Tibial artery (tissue), 4 donors: Measurements from ENCODE around the gene KIAA0319L.
A peak's percentile ranks its signal among the peaks of the same experiment; 100 is the strongest.

Experiments
- DNase-seq, 2 donors: peaks; one replicate each; pipeline ENCODE4 v3.0.0-alpha.2; 2019
- H3K27ac ChIP-seq, 2 donors: fragments of 200-600 bp; sonication (generic) in 1 of 2; 1 replicate in 1 of 2; 2 replicates in 1 of 2; pipeline ENCODE4 v1.5.1; 2018 to 2019; ENCODE audit warnings: mild to moderate bottlenecking in 1 of 2
- H3K27me3 ChIP-seq, 2 donors: fragments of 200-600 bp; sonication (generic) in 1 of 2; one replicate each; pipeline versions ENCODE4 v1.5.1 to v1.6.0; 2016 to 2019
- H3K36me3 ChIP-seq, 3 donors: fragments of 200-600 bp; sonication (generic) in 2 of 3; one replicate each; pipeline ENCODE4 v1.5.1; 2016 to 2019; ENCODE audit warnings: mild to moderate bottlenecking in 2 of 3
- H3K4me1 ChIP-seq, 4 donors: fragments of 200-600 bp; sonication (generic) in 2 of 4; 1 replicate in 3 of 4; 2 replicates in 1 of 4; pipeline ENCODE4 v1.5.1; 2016 to 2019
- H3K4me3 ChIP-seq, 2 donors: fragments of 200-600 bp; sonication (generic) in 1 of 2; 1 replicate in 1 of 2; 2 replicates in 1 of 2; pipeline ENCODE4 v1.5.1; 2018 to 2019; ENCODE audit warnings: mild to moderate bottlenecking in 2 of 2
- H3K9me3 ChIP-seq, 3 donors: fragments of 200-600 bp; sonication (generic) in 1 of 3; one replicate each; pipeline ENCODE4 v1.5.1; 2016 to 2019
- intact Hi-C: fragments of 100-400 bp; cut with DNase I; formaldehyde crosslinking; loops from one replicate; pipeline ENCODE4 v1.15.0; 2023; ENCODE audit warnings: low total_unique reads
- TF ChIP-seq, protein P1 (sequence below), 2 experiments: fragments of 200-600 bp in 1 of 2; fragments of 450-650 bp in 1 of 2; IDR thresholded peaks; one replicate each; pipeline ENCODE4 v1.5.1; 2017 to 2019; ENCODE audit warnings: antibody characterized with exemption in 2 of 2, mild to moderate bottlenecking in 1 of 2, moderate library complexity in 1 of 2

The KIAA0319L gene

DNA sequence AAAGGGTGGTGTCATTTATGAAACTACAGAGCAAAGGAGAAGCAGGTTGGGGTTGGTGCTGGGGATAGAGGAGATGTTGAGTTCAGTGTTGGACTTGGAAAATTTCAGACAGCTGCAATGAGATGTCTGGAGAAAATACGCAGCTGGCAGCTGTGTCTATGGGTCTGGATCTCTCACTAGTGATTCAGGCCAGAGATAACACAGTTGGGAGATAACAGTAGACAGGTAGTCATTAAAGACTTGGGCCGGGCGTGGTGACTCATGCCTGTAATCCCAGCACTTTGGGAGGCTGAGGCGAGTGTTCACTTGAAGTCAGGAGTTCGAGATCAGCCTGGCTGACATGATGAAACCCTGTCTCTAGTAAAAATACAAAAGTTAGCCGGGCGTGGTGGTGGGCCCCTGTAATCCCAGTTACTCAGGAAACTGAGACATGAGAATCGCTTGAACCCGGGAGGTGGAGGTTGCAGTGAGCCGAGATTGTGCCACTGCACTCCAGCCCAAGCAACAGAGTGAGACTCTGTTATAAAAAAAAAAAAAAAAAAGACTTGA lies 13.5 kb upstream of the KIAA0319L start:
- intact Hi-C loops = no loop called here
- Histone ChIP-seq H3K36me3 (peaks cover 0 to 15% (median 13%) of the 10 kb centered on the region in 3 donors), H3K9me3 (no peaks in the 10 kb centered on the region), H3K4me3 (no peak overlapping the region), H3K27ac (no peak overlapping the region), H3K4me1 (peaks cover 0 to 16% (median 14%) of the 10 kb centered on the region in 4 donors), H3K27me3 (peaks cover 0 to 57% of the 10 kb centered on the region in 2 donors)
- TF ChIP-seq, protein P1, sequence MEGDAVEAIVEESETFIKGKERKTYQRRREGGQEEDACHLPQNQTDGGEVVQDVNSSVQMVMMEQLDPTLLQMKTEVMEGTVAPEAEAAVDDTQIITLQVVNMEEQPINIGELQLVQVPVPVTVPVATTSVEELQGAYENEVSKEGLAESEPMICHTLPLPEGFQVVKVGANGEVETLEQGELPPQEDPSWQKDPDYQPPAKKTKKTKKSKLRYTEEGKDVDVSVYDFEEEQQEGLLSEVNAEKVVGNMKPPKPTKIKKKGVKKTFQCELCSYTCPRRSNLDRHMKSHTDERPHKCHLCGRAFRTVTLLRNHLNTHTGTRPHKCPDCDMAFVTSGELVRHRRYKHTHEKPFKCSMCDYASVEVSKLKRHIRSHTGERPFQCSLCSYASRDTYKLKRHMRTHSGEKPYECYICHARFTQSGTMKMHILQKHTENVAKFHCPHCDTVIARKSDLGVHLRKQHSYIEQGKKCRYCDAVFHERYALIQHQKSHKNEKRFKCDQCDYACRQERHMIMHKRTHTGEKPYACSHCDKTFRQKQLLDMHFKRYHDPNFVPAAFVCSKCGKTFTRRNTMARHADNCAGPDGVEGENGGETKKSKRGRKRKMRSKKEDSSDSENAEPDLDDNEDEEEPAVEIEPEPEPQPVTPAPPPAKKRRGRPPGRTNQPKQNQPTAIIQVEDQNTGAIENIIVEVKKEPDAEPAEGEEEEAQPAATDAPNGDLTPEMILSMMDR (IDR thresholded peaks at IDR 0.05) = no peak
- DNase-seq = no peak

DNA sequence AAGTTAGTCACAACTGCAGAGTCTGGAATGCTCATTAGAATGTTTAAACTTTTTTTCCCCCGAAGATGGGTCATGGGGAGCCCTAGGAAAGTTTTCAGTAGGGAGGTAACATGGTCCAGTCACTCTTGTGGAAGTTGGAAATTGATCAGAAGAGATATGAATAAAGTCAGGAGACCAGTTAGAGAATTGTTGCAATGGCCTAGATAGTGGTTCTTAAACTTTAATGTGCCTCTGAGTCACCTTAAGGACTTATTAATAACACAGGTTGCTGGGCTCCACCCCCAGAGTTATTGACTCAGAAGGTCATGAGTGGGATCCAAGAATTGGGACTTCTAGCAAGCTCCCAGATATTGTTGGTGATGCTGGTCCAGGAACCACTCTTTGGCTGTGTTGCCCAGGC lies 12.7 kb upstream of the KIAA0319L start:
- DNase-seq = no peak
- intact Hi-C loops = loop anchor here (5.0 kb wide), 2 partner anchors 157 to 202 kb away; no protein-coding TSS in a partner anchor
- H3K4me3 ChIP-seq = no peak overlapping the region
- peaks cover 0 to 49% of the 10 kb centered on the region in 2 donors for H3K27me3 ChIP-seq
- no peaks in the 10 kb centered on the region for H3K9me3 ChIP-seq
- TF ChIP-seq, protein P1 (IDR thresholded peaks at IDR 0.05) = no peak
- peaks cover 0 to 22% (median 16%) of the 10 kb centered on the region in 3 donors for H3K36me3 ChIP-seq
- peaks cover 0 to 16% (median 14%) of the 10 kb centered on the region in 4 donors for H3K4me1 ChIP-seq
- no peak overlapping the region for H3K27ac ChIP-seq

DNA sequence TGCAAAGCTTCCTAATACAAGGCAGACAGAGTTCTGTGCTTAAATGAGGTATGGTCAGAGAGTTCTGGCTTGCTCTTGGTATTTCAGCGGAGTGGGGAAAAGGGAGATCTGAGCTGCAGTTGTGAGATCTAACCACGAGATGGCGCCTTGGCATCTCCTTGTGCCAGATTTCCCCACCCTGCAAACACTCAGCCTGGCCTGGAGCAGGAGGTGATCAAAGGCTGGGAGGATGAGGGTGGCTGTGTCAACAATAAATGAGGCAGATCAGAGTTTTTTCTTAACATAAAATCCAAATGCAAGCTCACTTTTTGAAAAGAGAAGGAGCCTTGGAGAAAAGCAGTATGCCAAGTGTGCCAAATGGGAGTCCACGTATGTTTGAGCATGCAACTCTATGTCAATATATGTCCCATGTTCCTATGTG lies 11.8 kb upstream of the KIAA0319L start:
- Histone ChIP-seq H3K4me1 (peaks cover 0 to 18% (median 14%) of the 10 kb centered on the region in 4 donors), H3K4me3 (no peak overlapping the region), H3K27me3 (peaks cover 0 to 40% of the 10 kb centered on the region in 2 donors), H3K36me3 (peaks cover 0 to 29% (median 16%) of the 10 kb centered on the region in 3 donors), H3K27ac (no peak overlapping the region), H3K9me3 (no peaks in the 10 kb centered on the region)
- intact Hi-C loops = loop anchor here (5.0 kb wide), 2 partner anchors 158 to 203 kb away; no protein-coding TSS in a partner anchor
- DNase-seq = no peak
- TF ChIP-seq, protein P1 (IDR thresholded peaks at IDR 0.05) = peak; percentile 62 to 78

DNA sequence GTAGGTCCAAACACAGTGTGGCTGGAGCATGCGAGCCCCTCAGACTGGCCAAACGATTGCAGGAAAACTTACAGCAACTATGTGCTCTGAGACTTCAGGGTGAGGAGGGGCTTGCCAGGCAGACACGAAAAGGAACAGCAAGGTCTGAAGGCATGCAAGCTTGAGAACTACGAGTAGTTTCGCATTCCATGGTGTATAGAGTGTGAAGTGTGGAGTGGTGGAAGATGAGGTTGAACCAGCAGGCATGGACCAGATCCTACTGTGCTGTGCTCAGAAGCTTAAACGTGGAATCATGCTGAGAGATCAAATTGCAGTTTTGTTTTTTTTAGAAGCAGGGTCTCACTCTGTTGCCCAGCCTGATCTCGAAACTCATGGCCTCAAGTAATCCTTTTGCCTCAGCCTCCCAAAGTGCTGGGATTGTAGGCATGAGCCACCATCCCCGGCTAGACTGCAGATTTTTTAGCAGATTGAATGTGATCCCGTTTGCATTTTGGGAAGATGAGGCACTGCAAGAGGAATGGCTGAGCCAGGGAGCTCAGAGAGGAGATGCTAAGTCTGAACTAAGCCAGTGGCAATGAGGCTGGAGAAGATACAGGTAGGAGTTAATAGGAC lies 10.8 kb upstream of the KIAA0319L start:
- Histone ChIP-seq H3K27ac (no peak overlapping the region), H3K9me3 (no peaks in the 10 kb centered on the region), H3K27me3 (peaks cover 0 to 31% of the 10 kb centered on the region in 2 donors), H3K4me1 (peaks cover 0 to 9% (median 6%) of the 10 kb centered on the region in 4 donors), H3K36me3 (peaks cover 0 to 38% (median 17%) of the 10 kb centered on the region in 3 donors), H3K4me3 (no peak overlapping the region)
- no peak for DNase-seq
- TF ChIP-seq, protein P1 (IDR thresholded peaks at IDR 0.05) = no peak
- intact Hi-C loops = loop anchor here (5.0 kb wide), 2 partner anchors 159 to 204 kb away; no protein-coding TSS in a partner anchor

DNA sequence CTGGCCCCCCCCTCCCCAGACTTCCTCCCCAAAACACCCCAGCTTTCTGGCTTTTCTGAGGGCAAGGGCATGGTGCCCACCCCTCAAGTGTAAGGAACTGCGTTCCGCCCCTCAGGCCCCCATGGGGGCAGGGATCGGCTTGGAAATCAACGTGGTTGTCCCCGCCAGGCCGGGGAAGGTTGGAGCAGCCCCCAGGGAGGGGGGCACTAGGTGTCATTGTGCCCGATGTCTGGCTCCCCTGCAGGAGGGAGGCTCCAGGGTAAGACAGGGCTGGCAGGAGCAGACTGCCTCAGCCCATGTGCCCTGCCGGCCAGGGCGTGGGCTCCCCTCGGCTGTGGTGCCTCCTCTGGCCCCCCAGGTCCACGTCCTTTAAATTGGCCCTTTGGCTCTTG lies 8.5 kb upstream of the KIAA0319L start:
- intact Hi-C loops = loop anchor here (5.0 kb wide), 2 partner anchors 162 to 207 kb away; no protein-coding TSS in a partner anchor
- DNase-seq = no peak

More for the DNA sequence above, 8.5 kb upstream of the KIAA0319L start:
- peaks cover 0 to 13% of the 10 kb centered on the region in 2 donors for H3K27me3 ChIP-seq
- no peak overlapping the region for H3K27ac ChIP-seq
- TF ChIP-seq, protein P1 (IDR thresholded peaks at IDR 0.05) = no peak
- H3K4me3 ChIP-seq = no peak overlapping the region
- no peaks in the 10 kb centered on the region for H3K9me3 ChIP-seq
- peaks cover 0 to 58% (median 23%) of the 10 kb centered on the region in 3 donors for H3K36me3 ChIP-seq
- H3K4me1 ChIP-seq = peaks cover 0 to 14% (median 7%) of the 10 kb centered on the region in 4 donors
